GM21786 (cell line): Measurements from ENCODE around the gene GALNT2.

ENCODE experiments used
- ATAC-seq: cut with Tn5 transposase; IDR thresholded peaks from one replicate; pipeline ENCODE4 v1.9.1; 2021; ENCODE audit not compliant: unreplicated experiment

GALNT2 gene

GRCh38 chr1:230270185-230270558, 203.1 kb downstream of the GALNT2 start:
- no peak for ATAC-seq

DNA sequence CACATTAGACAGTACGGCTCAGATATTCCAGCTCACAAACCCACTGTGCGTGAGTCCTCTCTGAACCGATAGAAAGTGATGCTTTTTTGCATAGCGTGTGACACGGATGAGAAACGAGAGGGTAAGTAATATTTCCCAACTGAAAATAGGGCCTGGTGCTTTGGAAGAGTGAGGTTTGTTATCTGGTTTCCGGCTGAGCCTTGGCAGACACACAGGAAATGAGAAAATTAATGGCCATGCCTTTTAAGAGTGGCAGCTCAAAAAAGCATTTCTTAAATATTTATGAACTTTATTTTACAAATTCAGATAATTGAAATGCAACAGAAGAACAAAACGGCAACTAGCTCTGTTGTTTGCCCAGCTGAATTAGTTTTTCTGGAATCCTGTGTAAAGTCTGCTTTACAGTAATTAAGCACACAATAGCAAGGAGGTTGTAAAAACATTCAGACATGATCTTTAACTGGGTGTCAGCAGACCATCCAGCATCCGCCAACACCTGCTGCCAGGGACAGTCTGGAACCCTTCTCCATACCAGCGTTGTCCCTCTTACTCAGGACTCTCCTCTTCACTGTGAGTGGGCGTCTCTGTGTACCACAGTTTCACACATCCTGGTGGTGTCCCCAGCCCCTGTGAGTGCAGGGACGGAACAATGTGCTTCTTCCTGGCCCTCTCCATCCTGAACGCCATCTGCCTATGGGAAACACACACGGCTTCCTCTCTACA, 203.7 kb downstream of the GALNT2 start:
- peak; percentile 70 for ATAC-seq

DNA sequence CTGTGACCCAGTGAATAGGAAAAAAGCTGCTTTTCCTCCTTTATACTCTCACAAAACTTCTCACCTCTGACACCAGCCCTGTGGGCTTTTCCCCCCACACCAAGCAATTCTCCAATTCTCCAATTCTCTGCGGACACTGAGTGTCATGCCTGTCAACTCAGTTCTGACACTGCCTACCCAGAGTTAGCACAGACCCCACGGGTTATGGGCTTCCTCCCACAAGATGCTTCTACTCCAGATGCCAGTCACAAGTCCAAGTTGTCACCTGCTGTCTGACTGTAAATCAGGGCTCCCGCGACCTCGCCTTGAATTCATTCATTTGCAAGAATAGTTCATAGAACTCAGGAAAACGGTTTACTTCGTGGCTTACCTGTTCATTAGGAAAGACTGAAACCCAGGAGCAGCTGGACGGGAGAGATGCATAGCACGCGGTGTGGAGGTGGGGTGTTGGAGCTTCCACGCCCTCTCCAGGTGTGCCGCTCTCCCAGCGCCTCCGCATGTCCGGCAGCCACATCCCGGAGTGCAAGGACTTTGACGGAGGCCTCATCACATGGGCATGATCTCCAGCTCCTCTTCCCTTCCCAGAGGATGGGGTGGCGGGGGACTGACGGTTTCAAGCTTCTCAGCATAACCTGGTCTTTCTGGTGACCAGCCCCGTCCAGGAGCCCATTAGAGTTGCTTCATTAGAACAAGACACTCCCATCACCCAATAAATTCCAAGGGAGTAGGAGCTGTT, 204.4 kb downstream of the GALNT2 start:
- no peak for ATAC-seq

- no peak for ATAC-seq
These were observed 205.5 kb downstream of the GALNT2 start for GRCh38 chr1:230272557-230272956.

DNA sequence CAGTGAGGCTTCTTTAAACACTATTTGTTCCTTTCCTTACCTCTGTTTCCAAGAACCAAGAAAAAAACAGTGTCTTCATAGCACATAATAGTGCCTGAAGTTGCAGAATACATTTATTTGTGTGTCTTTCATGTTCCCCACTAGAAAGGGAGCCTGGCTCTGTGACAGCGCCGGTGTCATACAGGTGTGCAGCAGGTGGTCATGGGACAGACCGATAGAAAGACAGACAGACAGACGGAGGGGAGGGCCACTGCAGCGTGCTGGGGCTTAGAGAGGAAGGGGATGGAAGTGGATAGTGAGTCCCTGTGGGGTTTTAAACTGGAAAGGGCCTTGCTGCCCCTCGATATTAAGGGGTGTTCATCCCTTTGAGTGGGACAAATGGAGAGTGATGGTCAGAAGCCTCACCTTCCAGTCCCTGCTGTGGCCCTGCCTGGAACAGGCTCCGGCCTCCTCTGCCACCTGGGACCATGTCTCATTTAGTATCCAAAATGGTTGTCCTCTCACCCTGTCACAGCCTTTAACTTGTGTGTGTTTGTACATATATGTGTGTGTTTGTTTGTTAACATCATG, 206.2 kb downstream of the GALNT2 start:
- no peak for ATAC-seq

GRCh38 chr1:230274254-230274653, 207.2 kb downstream of the GALNT2 start:
- no peak for ATAC-seq

DNA sequence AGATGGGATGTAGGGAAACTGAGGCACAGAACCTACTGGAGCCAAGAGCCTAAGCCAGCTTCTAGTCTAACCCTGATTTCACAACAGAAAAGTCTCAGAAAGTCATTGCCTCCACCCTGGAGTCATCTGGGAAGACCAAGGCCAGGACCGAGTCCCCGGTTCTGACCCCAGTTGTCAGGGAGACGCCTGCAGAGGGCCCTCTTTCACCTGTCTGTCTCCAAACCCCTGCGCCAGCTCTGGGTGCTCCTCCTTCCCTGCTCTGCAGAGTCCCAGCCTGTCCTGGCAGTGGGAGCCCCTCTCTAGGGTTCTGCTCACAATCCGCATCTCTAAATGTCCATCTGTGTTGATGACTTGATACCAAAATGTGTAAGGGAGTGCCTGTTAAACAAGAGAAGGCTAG, 209.4 kb downstream of the GALNT2 start:
- no peak for ATAC-seq

- no peak for ATAC-seq
These were observed 210.4 kb downstream of the GALNT2 start for GRCh38 chr1:230277201-230278025.

GRCh38 chr1:230278376-230278775, 211.3 kb downstream of the GALNT2 start:
- no peak for ATAC-seq

GRCh38 chr1:230278871-230279582, 212.0 kb downstream of the GALNT2 start:
- no peak for ATAC-seq

- no peak for ATAC-seq
These were observed 212.5 kb downstream of the GALNT2 start for GRCh38 chr1:230279583-230279945.

DNA sequence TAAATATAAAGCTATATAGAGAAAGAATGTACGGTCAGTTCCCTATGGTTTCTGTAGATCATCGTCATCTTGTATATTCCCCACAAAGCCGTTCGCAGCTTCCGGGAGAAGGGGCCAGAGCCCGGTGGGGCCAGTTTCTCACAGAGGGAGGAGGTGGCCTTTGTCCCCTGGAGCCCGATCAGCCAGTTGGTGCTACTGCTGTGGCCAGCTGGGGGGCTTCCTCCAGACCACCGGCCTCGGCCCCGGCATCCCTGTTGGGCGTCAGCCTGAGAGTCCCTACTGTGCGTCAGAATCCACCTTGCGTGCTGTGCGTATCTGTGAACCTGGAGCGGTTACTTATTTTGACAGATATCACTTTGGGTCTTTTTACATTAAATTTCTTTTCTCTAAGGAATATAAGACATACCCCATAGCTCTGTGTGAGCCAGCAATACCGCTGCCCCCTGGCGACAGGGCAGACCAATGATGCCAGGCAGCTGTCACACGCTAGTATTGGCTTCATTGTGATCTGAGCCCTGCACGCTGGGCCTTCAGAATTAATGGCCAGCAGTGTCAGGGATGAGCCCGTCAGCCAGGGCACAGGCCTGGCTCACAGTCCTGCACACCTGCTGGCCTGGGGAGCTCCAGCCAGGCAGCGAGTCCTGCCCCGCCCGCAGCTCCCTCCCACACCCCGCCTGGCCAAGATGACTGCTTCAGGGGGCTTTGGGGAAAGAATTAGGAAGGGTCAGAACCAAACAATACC, 213.2 kb downstream of the GALNT2 start:
- no peak for ATAC-seq

GRCh38 chr1:230280906-230281413, 213.9 kb downstream of the GALNT2 start:
- no peak for ATAC-seq

- ATAC-seq: no peak
These were observed 214.5 kb downstream of the GALNT2 start for GRCh38 chr1:230281556-230281955.

DNA sequence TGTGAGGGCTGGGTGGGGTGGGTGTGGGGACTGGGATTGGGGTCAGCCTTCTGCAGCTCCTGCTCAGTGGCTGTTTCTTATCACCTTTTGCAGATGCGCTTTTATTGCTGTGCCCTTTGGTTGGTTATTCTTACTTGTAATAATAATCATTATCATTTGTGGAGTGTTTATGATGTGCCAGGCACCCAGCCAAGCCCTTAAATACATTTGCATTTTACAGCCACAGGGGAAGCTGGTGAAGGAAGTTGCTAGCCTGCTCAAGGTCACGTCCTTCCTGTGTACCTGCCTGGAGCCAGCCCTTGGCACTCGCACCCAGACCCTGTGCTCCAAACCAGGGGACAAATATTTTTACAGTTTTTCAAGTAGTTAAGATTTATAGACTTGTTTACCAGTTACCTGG, 215.1 kb downstream of the GALNT2 start:
- ATAC-seq: peak; percentile 59

GRCh38 chr1:230283678-230284077, 216.6 kb downstream of the GALNT2 start:
- ATAC-seq: no peak

DNA sequence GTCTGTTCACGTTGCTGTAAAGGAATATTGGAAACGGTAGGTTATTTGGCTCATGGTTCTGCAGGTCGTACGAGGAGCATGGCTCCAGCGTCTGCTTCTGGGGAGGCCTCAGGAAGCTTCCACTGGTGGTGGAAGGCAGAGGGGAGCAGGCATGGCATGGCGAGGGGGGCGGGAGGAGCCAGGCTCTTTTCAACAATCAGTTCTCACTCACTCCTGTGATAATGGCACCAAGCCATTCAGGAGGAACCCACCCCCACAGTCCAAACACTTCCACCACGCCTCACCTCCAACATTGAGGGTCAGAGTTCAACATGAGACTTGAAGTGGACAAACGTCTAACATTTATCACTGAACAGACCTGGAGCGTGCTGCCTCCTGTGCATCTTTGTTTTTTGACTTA, 217.9 kb downstream of the GALNT2 start:
- no peak for ATAC-seq

- no peak for ATAC-seq
These were observed 218.3 kb downstream of the GALNT2 start for GRCh38 chr1:230285351-230285750.

DNA sequence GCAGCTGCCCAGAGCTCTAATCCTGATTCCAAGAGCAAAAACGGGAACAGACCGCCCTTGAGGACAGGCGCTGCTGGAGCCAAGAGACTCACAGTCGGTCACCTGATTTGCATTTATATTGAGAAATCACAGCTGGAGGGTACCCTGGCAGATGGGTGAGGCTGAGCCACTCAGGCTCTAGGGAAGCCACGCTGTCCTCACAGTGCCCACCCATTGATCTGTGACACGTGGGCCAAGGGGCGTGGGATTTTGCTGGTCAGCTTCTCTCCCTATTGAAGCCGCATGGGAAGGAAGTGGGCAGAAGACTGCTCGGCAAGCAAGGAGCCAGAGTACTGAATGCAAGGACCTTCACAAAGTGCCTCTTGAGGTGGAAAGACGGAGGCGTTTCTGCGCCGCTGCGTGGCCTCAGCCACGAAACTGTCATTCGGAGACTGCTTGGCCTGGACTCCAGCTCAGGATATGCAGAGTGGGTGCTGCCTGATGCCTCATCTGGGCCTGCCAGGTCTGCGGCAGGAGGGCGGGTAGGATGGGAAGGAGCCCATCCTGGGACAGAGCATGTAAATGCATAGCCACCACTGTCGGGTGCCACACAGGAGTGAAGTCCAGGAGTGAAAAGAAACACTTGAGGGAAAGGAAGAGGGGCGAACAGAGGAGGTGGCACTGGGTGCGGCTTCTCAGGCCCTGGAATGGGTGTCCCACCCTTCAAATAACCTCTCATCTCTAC, 219.3 kb downstream of the GALNT2 start:
- no peak for ATAC-seq
